SKM-1 treated with dmso at 0.1 percent for 144 hours (cell line): ENCODE data around the gene TM4SF18.
A peak's percentile ranks its signal among the peaks of the same experiment; 100 is the strongest.

Source experiments
- DNase-seq: peaks from one replicate; lab custom pipeline; 2025; ENCODE audit not compliant: unreplicated experiment; lab: John Stamatoyannopoulos, UW

The TM4SF18 gene

DNA sequence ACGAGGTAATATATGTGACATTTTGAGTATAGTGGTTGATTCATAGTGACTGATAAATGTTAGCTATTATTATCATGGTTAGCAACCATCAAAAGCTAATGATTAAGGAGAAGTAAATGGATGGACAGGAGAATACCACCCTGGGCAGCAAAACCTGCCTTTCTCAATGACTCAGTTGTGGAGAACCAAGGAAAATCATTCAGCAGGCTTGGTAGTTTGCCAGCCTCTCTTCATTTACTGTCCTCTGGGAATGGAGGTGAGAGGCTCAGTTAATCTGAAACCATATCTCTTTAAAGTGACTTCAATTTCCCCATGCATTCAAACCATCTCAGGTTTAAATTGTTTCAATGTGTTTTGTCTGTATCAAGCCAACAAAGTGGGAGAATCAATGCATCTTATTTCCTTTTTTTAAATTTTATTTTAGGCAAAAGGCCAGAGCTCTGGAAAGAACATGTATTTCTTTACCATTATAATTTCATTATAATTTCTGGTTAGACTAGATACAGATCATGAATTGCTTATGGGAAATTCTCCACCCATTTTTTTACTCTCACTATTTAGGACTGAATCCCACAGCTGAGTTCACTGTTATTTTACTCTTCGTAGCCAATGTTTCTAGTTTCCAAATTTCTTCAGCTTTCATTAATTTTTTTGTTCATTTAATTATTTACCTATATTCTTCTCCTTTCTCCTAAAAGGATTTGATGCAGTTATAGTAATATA, 2.7 kb downstream of the TM4SF18 start:
- DNase-seq, result no peak

DNA sequence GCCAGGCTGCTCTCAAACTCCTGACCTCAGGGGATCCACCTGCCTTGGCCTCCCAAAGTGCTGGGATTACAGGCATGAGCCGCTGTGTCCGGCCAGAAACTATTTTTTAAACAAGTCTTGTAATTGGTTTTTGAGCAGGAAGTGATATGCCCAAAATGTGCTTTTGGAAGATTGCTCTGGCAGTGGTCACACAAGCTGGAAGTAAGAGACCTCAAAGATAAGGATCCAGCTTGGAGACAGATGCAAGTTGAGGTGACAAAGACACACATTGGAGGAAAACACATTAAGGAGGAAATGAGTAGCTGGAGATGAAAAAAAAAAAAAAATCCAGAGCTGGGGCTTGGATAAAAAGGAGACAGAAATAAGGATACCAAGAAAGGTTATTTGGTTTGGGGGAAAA, 6.3 kb downstream of the TM4SF18 start:
- DNase-seq, result no peak

DNA sequence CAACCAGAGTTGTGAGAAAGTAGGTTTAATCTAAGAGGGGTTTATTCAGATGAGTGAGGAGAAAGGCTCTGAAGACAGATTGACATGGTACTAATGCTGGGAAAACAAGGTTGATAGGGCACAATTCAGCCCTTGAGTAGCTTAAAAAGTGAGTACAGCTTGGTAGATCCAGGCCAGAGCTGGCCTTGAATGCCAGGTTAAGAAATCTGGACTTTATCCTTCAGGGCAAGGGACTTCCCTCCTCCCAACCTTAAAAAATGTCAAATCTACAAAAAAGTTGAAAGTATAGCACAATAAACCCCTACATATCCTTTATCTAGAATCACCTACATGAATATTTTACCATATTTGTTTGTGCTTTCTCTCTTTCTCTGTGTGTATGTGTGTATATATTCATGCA, 7.9 kb downstream of the TM4SF18 start:
- DNase-seq, result no peak

DNA sequence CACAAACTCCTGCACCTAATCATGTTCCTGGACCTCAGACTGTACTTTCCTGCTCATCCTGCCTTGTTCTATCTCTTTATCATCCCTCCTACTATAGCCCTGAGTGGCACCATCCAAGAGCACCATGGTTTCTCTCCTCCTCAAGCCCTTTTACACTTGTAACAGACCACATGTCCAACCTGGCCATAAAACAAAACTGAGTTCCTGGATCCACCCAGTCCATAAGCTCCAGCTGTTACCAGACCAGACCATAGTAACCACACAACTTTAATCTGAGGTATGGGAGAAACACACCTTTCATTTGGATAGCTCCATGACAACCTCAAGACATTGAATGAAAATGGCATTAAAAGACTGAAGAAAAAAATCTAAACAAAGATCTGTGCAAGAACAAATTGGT, 9.1 kb downstream of the TM4SF18 start:
- DNase-seq, result no peak

DNA sequence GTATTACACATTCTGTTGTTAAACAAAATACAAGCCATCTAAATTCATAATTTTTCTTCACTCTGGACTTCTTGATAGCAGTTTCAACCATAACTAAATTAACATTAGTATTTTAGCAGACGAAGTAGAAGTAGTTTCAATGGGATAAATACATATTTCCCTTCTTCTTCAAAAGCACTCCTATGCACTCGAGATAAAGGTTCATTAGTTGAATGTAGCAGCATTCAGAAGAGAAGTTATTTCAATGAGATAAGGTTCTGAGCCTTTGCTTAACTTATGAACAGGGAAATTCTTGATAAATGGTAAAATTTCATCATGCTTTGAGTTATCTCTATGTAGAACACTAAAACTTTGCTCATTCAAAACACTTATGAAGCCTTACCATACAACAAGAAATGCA, 11.8 kb downstream of the TM4SF18 start:
- no peak for DNase-seq

DNA sequence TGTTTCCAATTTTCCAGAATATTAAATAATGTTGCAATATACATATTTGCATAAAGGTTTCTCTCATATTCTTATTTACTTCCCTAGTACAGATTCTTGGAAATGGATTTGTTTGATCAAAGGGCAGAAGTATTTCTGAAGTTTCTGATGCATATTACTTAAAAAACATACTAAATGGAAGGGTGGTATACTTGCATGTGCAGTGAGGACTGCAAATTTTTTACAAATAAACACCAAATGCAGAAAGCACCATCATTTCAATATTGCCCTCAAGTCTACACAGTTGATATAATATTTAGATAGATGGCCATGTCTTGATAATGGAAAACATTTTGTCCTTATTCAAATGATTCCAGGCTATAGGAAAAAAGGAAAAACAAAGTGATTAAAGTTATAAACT, 12.3 kb downstream of the TM4SF18 start:
- DNase-seq, result no peak

DNA sequence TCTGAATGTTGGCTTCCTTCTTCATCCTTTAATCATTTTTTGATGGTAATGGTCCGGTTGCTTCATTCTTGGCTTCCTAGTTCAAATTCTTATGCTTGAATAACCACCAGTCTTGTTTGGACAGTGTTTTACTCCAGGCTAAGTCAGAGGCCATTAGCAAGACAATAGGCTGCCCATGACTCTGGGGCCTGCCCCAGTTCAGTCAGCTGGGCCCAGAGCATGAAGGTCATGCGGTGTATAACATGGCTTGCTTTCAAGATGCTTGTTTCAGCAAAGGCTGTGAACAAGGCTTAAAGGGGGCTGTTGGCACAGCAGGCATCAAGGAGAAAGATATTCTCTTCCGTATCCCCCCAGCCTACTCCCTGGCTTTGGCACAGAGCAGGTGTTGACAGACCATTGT, 13.7 kb downstream of the TM4SF18 start:
- DNase-seq, result no peak

DNA sequence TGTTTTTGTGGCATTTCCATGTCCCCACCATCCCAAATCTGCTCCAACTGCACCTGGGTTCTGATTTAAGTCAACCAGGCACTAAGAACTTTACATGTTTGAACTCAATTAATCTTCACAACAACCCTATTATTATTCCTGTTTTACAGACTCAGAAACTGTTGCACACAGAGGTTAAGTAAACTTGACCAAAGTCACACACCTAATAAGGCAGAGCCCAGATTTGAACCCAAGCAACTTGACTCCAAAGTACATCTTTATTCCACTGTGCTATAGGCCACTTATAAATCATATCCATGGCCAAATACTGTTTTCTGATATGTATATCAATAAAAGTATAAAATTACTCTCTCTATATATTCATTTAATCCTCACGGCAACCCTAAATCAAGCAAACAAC, 16.4 kb downstream of the TM4SF18 start:
- no peak for DNase-seq

DNA sequence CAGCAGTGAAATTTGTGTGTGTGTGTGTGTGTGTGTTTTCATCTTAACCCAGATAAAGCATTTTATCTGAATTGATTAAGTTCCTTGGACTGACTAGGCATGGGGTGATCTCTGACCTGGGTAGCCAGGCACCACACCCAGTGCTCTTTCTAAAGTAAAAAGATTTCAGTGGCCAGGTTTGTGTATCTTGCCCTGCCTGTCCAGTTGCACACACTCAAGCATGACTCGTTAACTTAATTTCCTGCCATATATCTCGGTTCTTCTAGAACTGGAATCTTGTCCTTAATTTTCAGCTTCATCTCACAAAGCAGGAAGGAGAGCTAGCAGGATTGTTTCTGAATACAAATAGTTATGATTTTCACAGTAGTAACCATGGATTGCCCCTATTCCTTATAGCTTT, 17.0 kb downstream of the TM4SF18 start:
- DNase-seq, result no peak

DNA sequence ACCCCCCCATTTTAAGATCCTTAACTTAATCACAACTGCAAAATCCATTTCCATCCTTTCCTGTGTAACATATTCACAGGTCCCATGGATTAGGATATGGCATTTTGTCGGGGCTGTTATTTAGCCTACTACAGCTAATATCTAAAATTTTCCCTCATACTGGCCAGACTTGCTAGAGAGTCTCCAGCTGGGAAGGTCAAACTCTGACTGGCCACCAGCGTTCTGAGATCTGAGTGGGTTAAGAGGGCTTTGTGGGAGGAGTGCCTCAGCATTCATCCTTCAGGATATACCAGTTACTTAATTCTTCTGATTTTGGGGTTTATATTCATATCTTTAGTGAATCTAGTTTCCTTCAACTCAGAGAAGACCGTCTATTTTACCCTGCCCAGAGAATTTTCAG, 17.7 kb downstream of the TM4SF18 start:
- no peak for DNase-seq

DNA sequence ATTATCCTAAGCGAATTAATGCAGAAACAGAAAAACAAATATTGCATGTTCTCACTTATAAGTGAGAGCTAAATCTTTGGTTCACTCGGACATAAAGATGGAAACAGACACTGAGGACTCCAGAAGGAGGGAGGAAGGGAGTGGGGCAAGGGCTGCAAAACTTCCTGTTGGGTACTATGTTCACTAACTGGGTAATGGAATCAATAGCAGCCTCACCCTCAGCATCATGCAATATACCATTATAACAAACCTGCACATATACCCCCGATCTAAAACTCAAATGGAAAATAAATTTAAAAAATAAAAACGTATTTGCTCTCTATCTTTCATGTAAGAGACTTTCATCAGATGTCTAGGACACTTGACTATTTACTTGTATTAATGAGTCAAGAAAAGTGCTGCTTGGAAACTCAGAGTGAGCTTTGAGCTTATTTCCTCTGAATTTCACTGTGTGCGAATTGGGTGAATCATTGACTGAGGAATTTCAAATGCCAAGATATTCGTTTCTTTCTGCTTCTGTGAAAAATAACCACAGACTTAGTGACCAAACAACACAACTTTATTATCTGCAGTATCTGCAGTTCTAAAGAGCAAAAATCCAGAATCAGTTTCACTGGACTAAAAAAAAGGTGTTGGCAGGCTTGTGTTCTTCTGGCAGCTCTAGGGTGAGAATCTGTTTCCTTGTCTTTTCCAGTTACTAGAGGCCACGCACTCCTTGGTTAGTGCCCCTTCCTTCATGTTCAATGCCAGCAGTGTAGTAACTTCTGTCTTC, 18.4 kb downstream of the TM4SF18 start:
- no peak for DNase-seq

DNA sequence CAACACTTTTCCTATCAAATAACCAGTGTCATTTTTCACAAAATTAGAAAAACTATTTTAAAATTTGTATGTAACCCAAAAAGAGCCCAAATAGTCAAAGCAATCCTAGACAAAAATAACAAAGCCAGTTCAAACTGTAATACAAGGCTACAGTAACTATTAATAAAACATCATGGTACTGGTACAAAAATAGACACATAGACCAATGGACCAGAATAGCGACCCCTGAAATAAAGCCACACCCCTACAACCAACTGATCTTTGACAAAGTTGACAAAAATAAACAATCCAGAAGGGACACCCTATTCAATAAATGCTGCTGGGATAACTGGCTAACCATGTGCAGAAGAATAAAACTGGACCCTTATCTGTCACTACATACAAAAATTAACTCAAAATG, 19.9 kb downstream of the TM4SF18 start:
- DNase-seq, result no peak

DNA sequence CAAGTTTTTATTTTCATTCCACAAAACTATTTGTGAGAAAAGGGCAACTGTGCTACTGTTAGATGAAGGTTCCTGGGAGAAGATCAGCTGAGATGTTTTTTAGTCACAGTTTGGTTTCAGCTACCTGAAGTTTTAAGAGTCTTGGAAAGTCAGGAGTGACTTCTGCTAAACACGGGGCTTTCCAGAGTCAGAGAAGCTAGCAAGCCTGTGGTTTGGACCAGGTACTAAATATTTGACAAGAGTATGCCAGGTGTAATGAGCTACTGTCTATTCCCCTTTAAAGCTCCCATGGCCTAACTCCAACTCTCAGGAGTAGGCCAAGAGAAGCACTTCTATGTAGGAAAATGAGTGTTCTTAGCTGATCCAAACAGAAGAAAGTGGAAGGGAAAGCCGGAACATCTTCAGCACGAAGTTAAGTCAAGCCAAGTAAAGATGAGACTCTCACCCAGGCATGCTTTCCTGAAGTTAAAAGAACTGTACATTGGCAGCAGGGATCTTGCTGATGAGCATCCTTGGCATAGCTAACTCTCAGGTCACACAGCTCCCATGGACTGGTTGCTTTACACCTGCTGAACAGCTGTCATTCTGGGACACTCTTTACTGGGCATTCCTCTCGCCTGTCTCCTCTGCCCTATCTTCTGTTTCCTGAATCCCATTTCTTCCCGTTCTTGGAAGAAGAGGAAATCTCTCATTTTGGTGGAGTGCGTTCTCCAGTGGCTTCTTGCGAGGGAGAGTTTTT, 22.5 kb downstream of the TM4SF18 start:
- no peak for DNase-seq

DNA sequence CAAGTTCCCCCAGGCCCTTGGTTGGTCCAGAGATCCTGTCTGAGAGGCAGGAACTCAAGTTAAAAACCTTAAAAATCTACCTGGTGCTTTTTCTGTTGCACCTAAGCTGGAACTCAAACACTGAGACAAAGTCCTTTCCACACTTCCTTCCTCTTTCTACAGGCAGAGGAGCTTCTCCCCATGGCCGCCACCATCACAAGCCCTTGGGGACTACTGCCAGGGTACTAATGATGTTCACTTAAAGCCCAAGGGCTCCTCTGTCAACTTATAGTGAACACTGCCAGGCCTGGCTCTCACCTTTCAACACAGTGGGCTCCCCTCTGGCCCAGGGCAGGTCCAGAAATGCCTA, 26.0 kb downstream of the TM4SF18 start:
- peak; percentile 9 for DNase-seq

DNA sequence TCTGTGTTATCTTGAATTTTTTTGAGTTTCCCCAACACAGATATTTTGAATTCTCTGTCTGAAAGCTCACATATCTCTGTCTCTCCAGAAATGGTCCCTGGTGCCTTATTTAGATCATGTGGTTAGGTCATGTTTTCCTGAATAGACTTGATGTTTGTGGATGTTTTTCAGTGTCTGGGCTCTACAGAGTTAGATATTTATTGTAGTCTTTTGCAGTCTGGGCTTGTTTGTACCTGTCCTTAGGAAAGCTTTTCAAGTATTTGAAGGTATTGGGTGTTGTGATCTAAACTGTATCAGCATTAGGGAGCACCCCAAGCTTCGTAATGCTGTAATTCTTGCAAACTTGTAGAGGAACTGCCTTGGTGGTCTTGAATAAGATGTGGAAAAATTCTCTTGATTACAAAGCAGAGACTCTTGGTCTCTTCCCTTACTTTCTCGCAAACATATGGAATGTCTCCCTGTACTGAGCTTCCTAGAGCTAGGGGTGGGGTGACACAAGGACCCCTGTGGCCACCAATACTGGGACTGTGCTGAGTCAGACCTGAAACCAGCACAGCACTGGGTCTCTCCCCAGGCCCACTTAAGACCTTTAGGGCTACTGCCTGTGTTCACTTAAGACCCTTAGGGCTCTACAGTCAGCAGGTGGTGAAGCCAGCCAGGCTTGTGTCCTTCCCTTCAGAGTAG, 26.5 kb downstream of the TM4SF18 start:
- no peak for DNase-seq

DNA sequence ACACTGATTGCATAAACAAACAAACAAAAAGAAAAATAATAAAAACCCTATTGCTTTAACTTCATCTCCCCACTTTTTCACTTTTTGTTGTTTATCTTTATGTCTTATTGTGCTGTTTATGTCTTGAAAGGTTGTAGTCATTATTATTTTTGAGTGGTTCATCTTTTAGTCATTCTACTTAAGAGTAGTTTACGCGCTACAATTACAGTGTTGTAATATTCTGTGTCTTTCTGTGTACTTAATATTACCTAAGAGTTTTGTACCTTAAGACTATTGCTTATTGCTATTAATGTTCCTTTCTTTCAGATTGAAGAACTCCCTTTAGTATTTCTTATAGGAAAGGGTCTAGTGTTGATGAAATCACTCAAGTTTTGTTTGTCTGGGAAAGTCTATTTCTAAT, 28.1 kb downstream of the TM4SF18 start:
- DNase-seq, result no peak

DNA sequence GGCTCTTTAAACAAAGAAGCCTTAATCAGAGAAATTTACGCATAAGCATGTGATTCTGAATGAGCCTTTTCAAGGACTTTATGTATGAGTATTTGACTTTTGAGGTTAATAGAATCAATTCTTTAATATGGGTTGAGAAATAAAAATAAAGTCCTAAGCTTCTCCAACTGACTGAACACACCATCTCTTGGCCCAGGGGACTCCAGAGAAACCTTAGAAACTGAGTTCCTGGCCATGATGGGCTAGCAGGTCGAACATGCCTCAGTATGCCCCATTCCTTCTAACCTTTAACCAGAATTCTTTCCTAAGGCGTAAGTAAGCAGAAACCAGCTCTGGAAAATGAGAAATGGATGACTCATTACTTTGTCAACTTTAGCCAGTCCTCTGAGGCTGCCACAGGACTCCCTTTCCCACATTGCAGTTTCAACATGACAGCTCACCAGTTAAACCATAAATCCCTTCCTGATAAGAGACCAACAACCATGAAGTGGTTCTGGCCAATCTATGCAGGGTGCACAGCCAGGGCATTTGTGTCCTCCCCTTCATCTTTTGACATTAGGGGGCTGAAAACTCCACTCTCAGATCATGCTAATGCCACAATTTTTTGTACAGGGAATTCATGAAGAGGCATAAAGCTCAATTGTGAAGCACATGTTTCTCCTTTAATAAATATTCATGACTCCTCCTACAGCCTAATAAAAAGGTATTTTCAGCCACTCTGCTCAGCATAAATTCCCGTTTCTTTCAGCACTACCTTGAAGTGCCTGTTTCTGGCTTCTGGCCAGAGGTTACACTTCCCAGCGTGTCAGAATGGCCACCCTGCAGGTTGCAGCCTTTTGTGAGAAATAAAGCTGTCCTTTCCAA, 33.3 kb downstream of the TM4SF18 start:
- DNase-seq, result peak; percentile 67

DNA sequence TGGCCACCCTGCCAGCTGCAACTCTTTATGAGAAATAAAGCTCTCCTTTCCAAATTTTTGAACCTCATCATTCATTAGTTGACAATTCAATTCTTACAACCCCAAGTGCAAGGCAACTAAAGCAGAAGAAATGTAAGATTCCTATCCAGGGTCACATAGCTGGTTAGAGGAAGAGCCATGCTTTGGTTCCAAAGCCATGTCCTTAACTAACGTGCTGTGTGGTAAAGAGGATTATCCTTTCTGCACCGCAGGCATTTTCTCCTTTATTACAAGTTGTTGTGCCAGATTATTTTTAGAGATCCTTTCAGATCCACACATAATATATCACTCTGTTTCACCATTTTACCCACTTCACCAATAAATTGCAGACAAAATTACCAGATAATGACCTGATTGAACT, 36.5 kb downstream of the TM4SF18 start:
- DNase-seq, result no peak

DNA sequence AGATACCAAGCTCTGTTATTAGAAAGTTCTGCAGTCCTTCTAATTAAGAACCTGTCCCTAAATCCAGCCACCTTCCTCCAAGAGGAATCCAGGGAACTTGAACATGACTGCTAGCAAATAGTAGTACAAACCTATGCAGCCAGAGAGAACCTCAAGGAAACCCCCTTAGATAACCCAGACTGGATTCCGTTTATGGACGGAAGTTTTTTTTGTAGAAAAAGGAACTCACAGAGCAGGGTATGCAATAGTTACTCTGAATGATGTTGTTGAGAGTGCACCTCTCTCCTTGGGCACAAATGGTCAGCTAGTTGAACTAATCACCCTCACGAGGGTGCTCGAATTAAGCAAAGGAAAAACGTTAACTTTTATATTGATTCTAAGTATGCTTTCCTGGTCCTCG, 40.8 kb downstream of the TM4SF18 start:
- no peak for DNase-seq

DNA sequence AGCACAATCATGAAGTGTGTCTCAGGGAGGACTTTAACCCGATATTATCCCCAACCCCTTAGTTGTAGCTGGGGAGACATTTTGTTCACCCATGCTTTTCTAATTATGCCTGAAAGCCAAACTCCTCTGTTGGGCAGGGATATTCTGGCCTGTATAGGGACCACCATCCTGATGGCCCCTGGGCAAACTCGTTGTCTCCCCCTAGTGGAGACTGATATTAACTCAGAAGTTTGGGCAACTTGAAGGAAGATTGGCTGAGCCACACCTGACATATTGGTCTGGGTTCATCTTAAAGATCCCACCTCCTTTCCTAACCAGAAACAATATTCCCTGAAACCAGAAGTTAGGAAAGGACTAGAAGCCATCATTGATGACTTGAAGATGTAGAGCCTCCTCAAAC, 42.3 kb downstream of the TM4SF18 start:
- no peak for DNase-seq

DNA sequence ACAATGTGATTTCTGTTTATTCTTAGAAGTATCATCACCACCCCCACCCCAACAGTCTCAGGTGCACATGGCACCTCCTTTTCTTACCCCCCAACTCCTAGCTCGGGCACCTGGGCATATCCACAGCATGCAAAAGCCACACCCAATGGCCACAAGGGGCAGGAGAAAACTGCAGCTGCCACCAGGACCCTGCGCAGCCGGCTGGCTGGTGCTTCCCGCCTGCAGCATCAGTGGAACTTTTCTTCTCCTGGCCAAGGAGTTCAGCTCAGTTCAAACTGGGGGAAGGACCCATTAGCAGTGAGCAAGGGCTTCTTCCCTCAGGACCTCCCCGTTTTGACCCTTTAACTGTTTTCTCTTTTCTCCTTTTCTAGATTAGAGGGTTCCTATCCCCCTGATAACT, 44.8 kb downstream of the TM4SF18 start:
- no peak for DNase-seq
